ENCODE data around the gene TMEM150C. TPM values are rescaled to one million over a fixed set of nuclear protein-coding genes. Genes with fewer than 3 reads are reported as not detected.
A peak's percentile ranks its signal among the peaks of the same experiment; 100 is the strongest.

Gene TMEM150C
- total RNA-seq, 1 donor from 2014 or later, result 7.3 TPM

DNA sequence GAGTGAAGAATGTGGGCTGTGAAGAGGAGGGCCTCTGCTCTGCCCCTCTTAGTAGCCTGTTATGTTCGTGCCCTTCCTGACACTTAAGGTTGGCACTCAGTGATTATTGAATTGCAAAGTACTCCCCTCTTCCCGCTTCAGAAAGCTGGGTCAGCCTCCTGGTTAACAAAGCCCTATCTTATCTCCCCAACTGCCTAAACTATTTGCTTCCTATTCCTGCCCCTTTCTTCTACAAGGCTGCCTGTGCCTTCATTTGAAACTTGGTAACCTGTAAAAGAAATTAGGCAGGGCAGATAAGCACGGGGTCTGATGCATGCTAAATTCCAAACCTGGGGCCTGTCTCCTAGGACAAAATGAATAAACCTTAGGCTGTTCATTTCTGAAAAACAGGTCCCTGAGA lies 23.1 kb upstream of the TMEM150C start:
- Mint-ChIP-seq H3K36me3 (ENCODE audit: insufficient read depth) (no peaks in the 10 kb centered on the region), H3K4me1 (ENCODE audit: low read depth) (peaks cover 43% of the 10 kb centered on the region), H3K27me3 (no peaks in the 10 kb centered on the region), H3K4me3 (ENCODE audit: low read depth) (no peak overlapping the region), H3K27ac (no peak overlapping the region), H3K9me3 (ENCODE audit: low read depth) (no peaks in the 10 kb centered on the region)
- no peak for DNase-seq (ENCODE audit: low spot score, unreplicated experiment)
- no peak for TF ChIP-seq CTCF (IDR thresholded peaks at IDR 0.05; ENCODE audit: unreplicated experiment)

- Mint-ChIP-seq H3K27ac (no peak overlapping the region), H3K27me3 (no peaks in the 10 kb centered on the region), H3K4me3 (ENCODE audit: low read depth) (no peak overlapping the region), H3K36me3 (ENCODE audit: insufficient read depth) (no peaks in the 10 kb centered on the region), H3K4me1 (ENCODE audit: low read depth) (peaks cover 43% of the 10 kb centered on the region), H3K9me3 (ENCODE audit: low read depth) (no peaks in the 10 kb centered on the region)
- no peak for TF ChIP-seq CTCF (IDR thresholded peaks at IDR 0.05; ENCODE audit: unreplicated experiment)
- no peak for DNase-seq (ENCODE audit: low spot score, unreplicated experiment)
These were observed 22.3 kb upstream of the TMEM150C start for GRCh38 chr4:82583897-82584587.

DNA sequence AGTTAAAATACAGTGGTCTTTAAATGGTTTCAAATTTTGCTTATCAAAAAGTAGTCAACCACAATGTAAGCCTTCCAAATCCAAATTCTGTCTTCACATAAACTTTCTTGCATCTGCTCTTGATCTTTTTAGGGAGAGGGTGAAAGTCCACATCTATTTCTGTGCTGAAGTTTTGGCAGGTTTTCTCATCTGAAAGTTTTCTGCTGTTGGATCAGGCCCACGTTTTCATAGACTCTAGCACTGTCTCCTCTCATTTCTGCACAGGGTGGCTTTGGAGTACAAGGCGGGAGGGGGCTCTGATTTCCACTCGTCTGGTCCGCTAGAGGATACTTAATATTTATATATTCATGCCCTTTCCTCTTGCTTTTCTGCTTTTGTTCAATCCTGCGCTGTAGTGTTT lies 18.1 kb upstream of the TMEM150C start:
- H3K4me1 Mint-ChIP-seq (ENCODE audit: low read depth), result peaks cover 23% of the 10 kb centered on the region
- no peaks in the 10 kb centered on the region for H3K9me3 Mint-ChIP-seq (ENCODE audit: low read depth)
- no peak overlapping the region for H3K27ac Mint-ChIP-seq
- no peaks in the 10 kb centered on the region for H3K27me3 Mint-ChIP-seq
- no peak overlapping the region for H3K4me3 Mint-ChIP-seq (ENCODE audit: low read depth)
- DNase-seq (ENCODE audit: low spot score, unreplicated experiment), result no peak
- no peaks in the 10 kb centered on the region for H3K36me3 Mint-ChIP-seq (ENCODE audit: insufficient read depth)
- TF ChIP-seq CTCF (IDR thresholded peaks at IDR 0.05; ENCODE audit: unreplicated experiment), result no peak

DNA sequence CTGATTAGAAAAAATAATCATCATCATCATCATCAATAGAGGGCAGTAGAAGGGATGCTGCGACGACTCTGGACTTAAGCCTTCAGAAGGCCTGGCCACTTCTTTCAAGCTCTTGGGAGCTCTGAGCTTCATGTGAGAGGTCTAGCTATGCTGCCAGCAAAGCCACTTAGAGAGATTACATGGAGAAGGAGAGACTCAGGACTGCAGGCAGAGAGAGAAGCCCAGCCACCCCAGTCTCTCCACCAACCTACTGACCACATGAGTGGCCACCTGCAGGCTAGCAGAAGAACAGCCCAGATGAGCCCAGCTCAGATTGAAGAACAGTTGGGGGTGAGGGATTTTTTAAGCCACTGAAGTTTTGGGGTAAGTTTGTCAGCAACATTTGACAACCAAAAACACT lies 17.1 kb upstream of the TMEM150C start:
- Mint-ChIP-seq H3K27me3 (no peaks in the 10 kb centered on the region), H3K4me3 (ENCODE audit: low read depth) (no peak overlapping the region), H3K36me3 (ENCODE audit: insufficient read depth) (no peaks in the 10 kb centered on the region), H3K4me1 (ENCODE audit: low read depth) (peaks cover 14% of the 10 kb centered on the region), H3K27ac (no peak overlapping the region), H3K9me3 (ENCODE audit: low read depth) (peaks cover 3% of the 10 kb centered on the region)
- TF ChIP-seq CTCF (IDR thresholded peaks at IDR 0.05; ENCODE audit: unreplicated experiment), result peak; percentile 14
- no peak for DNase-seq (ENCODE audit: low spot score, unreplicated experiment)

GRCh38 chr4:82577451-82577850 lies 15.7 kb upstream of the TMEM150C start:
- Mint-ChIP-seq H3K4me1 (ENCODE audit: low read depth) (peaks cover 4% of the 10 kb centered on the region), H3K36me3 (ENCODE audit: insufficient read depth) (no peaks in the 10 kb centered on the region), H3K27me3 (no peaks in the 10 kb centered on the region), H3K9me3 (ENCODE audit: low read depth) (peaks cover 3% of the 10 kb centered on the region), H3K4me3 (ENCODE audit: low read depth) (no peak overlapping the region), H3K27ac (no peak overlapping the region)
- no peak for TF ChIP-seq CTCF (IDR thresholded peaks at IDR 0.05; ENCODE audit: unreplicated experiment)
- no peak for DNase-seq (ENCODE audit: low spot score, unreplicated experiment)

Measured in progenitor cell of endocrine pancreas (in vitro differentiated cells).